SJCRH30 (cell line): ENCODE results near the gene COL8A2. TPM values are rescaled to one million over a fixed set of nuclear protein-coding genes. Genes with fewer than 3 reads are reported as not detected.
A peak's percentile ranks its signal among the peaks of the same experiment; 100 is the strongest.

Source experiments
- DNase-seq, 2 experiments: peaks; one replicate each; pipeline ENCODE4 v3.0.0-alpha.2; 2015 to 2020
- H3K27ac ChIP-seq: fragments of 250-450 bp; sonication (Bioruptor Pico); 2 replicates; pipeline ENCODE4 v1.5.1; 2020; ENCODE audit warnings: mild to moderate bottlenecking, moderate library complexity
- H3K27me3 ChIP-seq: fragments of 250-450 bp; sonication (Bioruptor Pico); 2 replicates; pipeline ENCODE4 v1.5.1; 2020; ENCODE audit warnings: mild to moderate bottlenecking, moderate library complexity
- H3K36me3 ChIP-seq: fragments of 250-450 bp; sonication (Bioruptor Pico); 2 replicates; pipeline ENCODE4 v1.5.1; 2020; ENCODE audit warnings: mild to moderate bottlenecking, moderate library complexity
- H3K4me1 ChIP-seq: fragments of 250-450 bp; sonication (Bioruptor Pico); 2 replicates; pipeline ENCODE4 v1.5.1; 2020; ENCODE audit warnings: mild to moderate bottlenecking, moderate library complexity
- H3K4me3 ChIP-seq: fragments of 250-450 bp; sonication (Bioruptor Pico); 2 replicates; pipeline ENCODE4 v1.5.1; 2020; ENCODE audit warnings: mild to moderate bottlenecking, moderate library complexity
- H3K9me3 ChIP-seq: fragments of 250-450 bp; sonication (Bioruptor Pico); replicated peaks from 2 replicates; pipeline ENCODE4 v1.5.1; 2020; ENCODE audit warnings: mild to moderate bottlenecking, moderate library complexity
- total RNA-seq: library from RNA; depleted of rRNA; stranded (reverse); fragments of >200 nt; shearing (Covaris generic); gene quantifications from 2 replicates; pipeline ENCODE4 v1.2.3, GENCODE V29; 2014

The COL8A2 gene
- total RNA-seq, 1 experiment from 2014 or later, result 0.45 TPM

DNA sequence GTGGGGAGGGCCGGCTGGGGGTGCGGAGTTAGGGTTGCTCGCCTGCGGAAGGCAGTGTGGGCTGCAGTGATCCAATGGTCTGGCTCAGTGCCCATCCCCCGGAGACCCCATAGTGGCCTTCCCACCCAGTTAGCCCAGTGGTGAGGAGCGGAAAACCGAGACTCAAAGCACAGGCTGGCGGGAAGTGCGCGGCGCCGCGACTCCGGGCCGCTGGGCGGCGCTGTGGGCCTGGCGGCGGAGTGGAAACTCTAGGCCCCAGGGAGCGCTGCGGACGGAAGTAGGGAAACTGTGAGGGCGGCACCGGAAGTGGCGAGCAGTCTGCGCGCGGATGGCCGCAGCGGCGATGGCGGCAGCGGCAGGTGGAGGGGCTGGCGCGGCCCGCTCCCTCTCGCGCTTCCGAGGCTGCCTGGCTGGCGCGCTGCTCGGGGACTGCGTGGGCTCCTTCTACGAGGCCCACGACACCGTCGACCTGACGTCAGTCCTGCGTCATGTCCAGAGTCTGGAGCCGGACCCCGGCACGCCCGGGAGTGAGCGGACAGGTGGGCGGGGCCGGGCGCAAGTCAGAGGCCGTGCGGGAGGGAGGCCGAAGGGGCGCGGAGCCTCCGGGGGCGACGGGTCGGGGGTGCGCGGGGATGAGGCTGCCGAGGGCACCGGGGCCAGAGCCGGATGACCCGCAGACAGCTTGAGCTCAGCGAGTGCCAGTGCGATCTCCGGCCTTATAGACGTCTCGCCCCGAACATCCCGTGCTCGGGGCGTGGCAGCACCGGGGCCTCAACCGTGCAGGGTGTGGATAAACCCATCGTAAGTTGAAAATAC lies 36.2 kb downstream of the COL8A2 start, which contains the start of gene ADPRS:
Gene ADPRS (plus strand): TSS at position 316 of the 816 bp plus-strand sequence. CDS start 13 bp downstream, at position 329.
- peak; percentile 92 to 94 for DNase-seq
- H3K27ac ChIP-seq, result peak within 1 kb of the TSS; percentile 36
- H3K4me1 ChIP-seq, result peaks cover 3% of the 10 kb centered on the region; the same call in 1 of the 2 replicates
- H3K36me3 ChIP-seq, result peaks cover 9% of the 10 kb centered on the region; the same call in 1 of the 2 replicates
- H3K9me3 ChIP-seq, result no peaks in the 10 kb centered on the region
- no peaks in the 10 kb centered on the region for H3K27me3 ChIP-seq
- peak within 1 kb of the TSS; percentile 90 for H3K4me3 ChIP-seq

DNA sequence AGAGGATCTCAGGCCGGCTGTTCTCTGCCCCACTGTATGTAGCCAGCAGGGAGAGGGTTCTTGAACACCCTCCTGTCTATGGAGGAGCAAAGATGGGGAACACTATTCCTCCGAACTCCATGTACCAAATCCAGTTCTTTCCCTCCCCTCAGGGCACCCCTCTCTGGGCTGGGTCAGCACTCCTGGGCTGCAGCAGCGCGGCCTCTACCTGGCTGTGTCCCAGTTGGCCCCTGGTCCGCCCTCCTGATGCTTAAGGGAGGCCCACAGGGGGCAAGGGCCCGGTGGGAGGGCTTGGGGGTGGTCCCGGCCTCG lies 36.8 kb downstream of the COL8A2 start:
- no peak for DNase-seq

GRCh38 chr1:36087233-36088123 lies 37.5 kb downstream of the COL8A2 start:
- Histone ChIP-seq H3K36me3 (no peaks in the 10 kb centered on the region), H3K9me3 (no peaks in the 10 kb centered on the region), H3K27me3 (peaks cover 9% of the 10 kb centered on the region; the same call in 1 of the 2 replicates), H3K4me3 (no peak overlapping the region), H3K4me1 (peaks cover 3% of the 10 kb centered on the region; the same call in 1 of the 2 replicates), H3K27ac (no peak overlapping the region)
- no peak for DNase-seq

More for the DNA sequence above, 36.8 kb downstream of the COL8A2 start:
- peak overlapping the region; percentile 36 for H3K27ac ChIP-seq
- H3K9me3 ChIP-seq, result no peaks in the 10 kb centered on the region
- peaks cover 6% of the 10 kb centered on the region; the same call in 1 of the 2 replicates for H3K36me3 ChIP-seq
- peaks cover 3% of the 10 kb centered on the region; the same call in 1 of the 2 replicates for H3K4me1 ChIP-seq
- peak overlapping the region; percentile 90 for H3K4me3 ChIP-seq
- H3K27me3 ChIP-seq, result peaks cover 4% of the 10 kb centered on the region; the same call in 1 of the 2 replicates

DNA sequence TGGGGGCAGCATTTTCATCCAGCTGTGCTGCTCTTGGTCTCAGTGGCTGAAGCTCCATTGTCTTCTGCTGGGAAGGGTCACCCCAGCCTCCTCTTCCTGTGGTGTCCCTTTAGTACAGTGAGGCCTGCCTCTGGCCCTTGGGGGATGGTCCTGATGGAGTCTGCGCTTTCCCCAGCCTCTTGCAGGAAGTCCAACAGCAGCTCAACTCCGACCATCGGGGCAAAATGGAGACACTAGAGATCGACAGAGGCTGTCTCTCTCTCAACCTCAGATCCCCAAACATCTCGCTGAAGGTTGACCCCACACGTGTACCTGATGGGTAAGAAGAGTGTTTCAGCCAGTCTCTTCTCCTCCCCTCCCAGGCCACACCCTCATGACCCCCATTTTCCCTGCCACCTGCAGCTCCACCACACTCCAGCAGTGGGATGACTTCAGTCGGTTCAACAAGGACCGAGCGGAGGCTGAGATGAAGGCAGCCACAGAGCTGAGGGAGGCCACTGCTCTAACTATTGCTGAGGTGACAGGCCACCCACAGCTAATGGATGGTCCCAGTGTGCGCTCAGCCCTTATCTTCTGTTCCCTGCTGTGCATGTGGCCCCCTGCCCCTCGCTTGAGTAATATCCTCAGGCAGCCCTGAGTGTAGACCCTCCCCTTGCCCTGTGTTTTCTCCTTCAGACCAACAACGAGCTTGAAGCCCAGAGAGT lies 38.3 kb downstream of the COL8A2 start:
- Histone ChIP-seq H3K27me3 (peaks cover 9% of the 10 kb centered on the region; the same call in 1 of the 2 replicates), H3K27ac (no peak overlapping the region), H3K9me3 (no peaks in the 10 kb centered on the region), H3K36me3 (no peaks in the 10 kb centered on the region), H3K4me1 (peaks cover 3% of the 10 kb centered on the region; the same call in 1 of the 2 replicates), H3K4me3 (no peak overlapping the region)
- DNase-seq, result no peak

GRCh38 chr1:36085686-36086526 lies 39.1 kb downstream of the COL8A2 start:
- Histone ChIP-seq H3K4me1 (peaks cover 3% of the 10 kb centered on the region; the same call in 1 of the 2 replicates), H3K27me3 (peaks cover 9% of the 10 kb centered on the region; the same call in 1 of the 2 replicates), H3K9me3 (no peaks in the 10 kb centered on the region), H3K36me3 (no peaks in the 10 kb centered on the region), H3K27ac (no peak overlapping the region), H3K4me3 (no peak overlapping the region)
- DNase-seq, result no peak

GRCh38 chr1:36085126-36085525 lies 39.9 kb downstream of the COL8A2 start:
- Histone ChIP-seq H3K27me3 (peaks cover 9% of the 10 kb centered on the region; the same call in 1 of the 2 replicates), H3K27ac (no peak overlapping the region), H3K4me1 (peaks cover 3% of the 10 kb centered on the region; the same call in 1 of the 2 replicates), H3K9me3 (no peaks in the 10 kb centered on the region), H3K4me3 (no peak overlapping the region), H3K36me3 (no peaks in the 10 kb centered on the region)
- DNase-seq, result no peak

DNA sequence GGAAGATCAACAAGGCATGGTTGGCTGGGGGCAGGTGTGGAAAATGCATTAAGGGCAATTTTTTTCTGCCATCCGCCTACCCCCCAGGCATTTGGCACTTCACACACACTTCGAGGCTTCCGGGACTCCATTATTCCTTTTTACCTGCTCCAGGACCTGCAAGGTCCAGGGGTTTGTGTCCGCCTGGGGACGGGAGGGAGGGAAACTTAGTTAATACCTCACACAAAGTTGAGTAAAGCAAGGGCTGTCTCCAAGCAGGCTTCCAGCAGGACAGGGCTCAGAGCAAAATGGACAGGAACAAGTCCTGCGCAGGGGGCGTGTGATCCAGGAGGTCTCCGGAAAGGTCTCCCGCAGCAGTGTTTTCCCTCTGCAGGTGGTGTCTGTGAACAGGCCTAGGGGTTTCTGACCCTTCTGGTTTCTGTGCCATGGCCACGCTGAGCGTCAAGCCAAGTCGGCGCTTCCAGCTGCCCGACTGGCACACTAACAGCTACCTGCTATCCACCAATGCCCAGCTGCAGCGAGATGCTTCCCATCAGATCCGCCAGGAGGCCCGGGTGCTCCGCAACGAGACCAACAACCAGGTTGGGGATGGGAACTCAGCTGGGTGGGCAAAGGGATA lies 40.4 kb downstream of the COL8A2 start:
- DNase-seq, result no peak
- H3K27ac ChIP-seq, result no peak overlapping the region
- H3K4me3 ChIP-seq, result peak overlapping the region; percentile 58
- H3K27me3 ChIP-seq, result peaks cover 9% of the 10 kb centered on the region; the same call in 1 of the 2 replicates
- H3K36me3 ChIP-seq, result no peaks in the 10 kb centered on the region
- no peaks in the 10 kb centered on the region for H3K9me3 ChIP-seq
- peaks cover 2% of the 10 kb centered on the region; the same call in 1 of the 2 replicates for H3K4me1 ChIP-seq

- Histone ChIP-seq H3K9me3 (no peaks in the 10 kb centered on the region), H3K27me3 (peaks cover 9% of the 10 kb centered on the region; the same call in 1 of the 2 replicates), H3K4me1 (no peaks in the 10 kb centered on the region), H3K4me3 (peak within 1 kb of the TSS; percentile 58), H3K36me3 (no peaks in the 10 kb centered on the region), H3K27ac (no peak within 1 kb of the TSS)
- peak; percentile 86 to 87 for DNase-seq
Measured at GRCh38 chr1:36083635-36084496, 41.2 kb downstream of the COL8A2 start, which contains the start of gene TEKT2. Gene TEKT2, plus strand, starts transcription at chr1:36084094. Its CDS starts 828 bp downstream, at chr1:36084922.

DNA sequence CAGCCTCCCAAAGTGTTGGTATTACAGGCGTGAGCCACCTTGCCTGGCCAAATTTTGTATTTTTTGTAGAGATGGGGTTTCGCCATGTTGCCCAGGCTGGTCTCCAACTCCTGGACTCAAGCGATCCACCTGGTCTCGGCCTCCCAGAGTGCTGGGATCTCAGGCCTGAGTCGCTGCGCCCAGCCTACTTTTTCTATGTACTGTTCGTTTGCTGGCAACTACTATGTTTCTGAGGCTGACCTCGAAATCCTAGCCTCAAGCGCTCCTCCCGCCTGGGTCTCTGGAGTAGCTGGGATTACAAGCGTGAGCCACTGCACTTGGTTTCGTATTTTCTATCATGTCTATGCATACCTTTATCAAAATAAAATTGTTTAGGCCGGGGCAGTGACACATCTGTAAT lies 41.8 kb downstream of the COL8A2 start:
- Histone ChIP-seq H3K4me3 (peak overlapping the region; percentile 58; the same call in 1 of the 2 replicates), H3K4me1 (no peaks in the 10 kb centered on the region), H3K27me3 (peaks cover 9% of the 10 kb centered on the region; the same call in 1 of the 2 replicates), H3K36me3 (no peaks in the 10 kb centered on the region), H3K27ac (no peak overlapping the region), H3K9me3 (no peaks in the 10 kb centered on the region)
- no peak for DNase-seq

DNA sequence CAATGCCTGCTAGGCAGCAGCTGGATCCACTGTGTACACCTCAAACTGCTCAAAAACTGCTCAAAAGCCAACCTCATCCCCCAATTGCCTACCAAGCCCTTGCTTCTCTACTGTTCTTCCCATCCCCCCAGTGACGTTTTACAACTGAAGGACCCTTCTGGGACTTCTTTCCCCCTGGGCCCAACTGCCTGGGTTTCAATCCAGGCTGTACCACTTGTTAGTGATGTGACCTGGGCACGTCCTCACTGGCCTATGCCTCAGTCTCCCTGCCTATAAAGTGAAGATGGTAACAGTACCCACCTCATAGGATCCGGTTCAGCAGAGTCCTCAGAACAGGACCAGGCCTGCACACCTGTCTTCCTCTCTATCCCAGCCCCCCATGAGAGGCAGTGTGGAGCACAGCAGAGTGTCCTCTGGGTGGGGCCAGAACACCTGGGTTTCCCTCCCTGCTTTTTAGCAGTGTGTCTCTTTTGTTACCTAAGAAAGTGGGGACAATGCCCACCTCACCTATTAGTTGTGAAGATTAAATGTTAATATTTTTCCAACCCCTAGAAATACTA lies 43.0 kb downstream of the COL8A2 start:
- Histone ChIP-seq H3K4me1 (no peaks in the 10 kb centered on the region), H3K27me3 (peaks cover 9% of the 10 kb centered on the region; the same call in 1 of the 2 replicates), H3K36me3 (no peaks in the 10 kb centered on the region), H3K9me3 (no peaks in the 10 kb centered on the region), H3K27ac (no peak overlapping the region), H3K4me3 (no peak overlapping the region)
- no peak for DNase-seq

GRCh38 chr1:36080801-36081200 lies 44.2 kb downstream of the COL8A2 start:
- Histone ChIP-seq H3K4me1 (no peaks in the 10 kb centered on the region), H3K36me3 (no peaks in the 10 kb centered on the region), H3K27me3 (peaks cover 9% of the 10 kb centered on the region; the same call in 1 of the 2 replicates), H3K4me3 (no peak overlapping the region), H3K27ac (no peak overlapping the region), H3K9me3 (no peaks in the 10 kb centered on the region)
- no peak for DNase-seq

DNA sequence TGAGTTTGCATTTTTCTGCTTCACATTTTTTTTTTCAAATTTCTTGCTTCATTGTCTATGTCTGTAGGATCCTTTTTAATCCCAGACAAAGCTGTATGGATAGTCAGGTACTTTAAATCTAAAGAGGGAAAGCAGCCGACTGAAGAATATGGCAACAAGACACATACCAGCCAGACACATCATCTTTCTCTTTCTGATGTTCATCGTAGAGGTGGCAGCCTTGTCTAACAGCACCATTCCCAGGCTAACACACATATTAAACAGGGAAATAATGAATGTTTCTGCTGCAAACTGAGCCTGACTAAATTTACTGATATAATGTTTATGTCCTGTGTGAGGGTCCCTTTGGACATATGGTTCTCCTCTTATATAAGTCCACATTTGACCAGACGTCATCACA lies 44.8 kb downstream of the COL8A2 start:
- H3K27ac ChIP-seq, result no peak overlapping the region
- H3K4me3 ChIP-seq, result no peak overlapping the region
- DNase-seq, result no peak
- H3K27me3 ChIP-seq, result peaks cover 9% of the 10 kb centered on the region; the same call in 1 of the 2 replicates
- H3K36me3 ChIP-seq, result no peaks in the 10 kb centered on the region
- H3K9me3 ChIP-seq, result no peaks in the 10 kb centered on the region
- no peaks in the 10 kb centered on the region for H3K4me1 ChIP-seq
